ENCODE data around the gene NBEAL1. TPM values are rescaled to one million over a fixed set of nuclear protein-coding genes. Genes with fewer than 3 reads are reported as not detected.

NBEAL1 gene
- polyA plus RNA-seq, 1 donor (not counting 4 experiments of a cell fraction or from before 2014, with no cell fraction given), result 14.7 TPM

- TF ChIP-seq CTCF (optimal IDR thresholded peaks at IDR 0.05 in 1 of 3, IDR thresholded peaks at IDR 0.05 in 1 of 3, conservative IDR thresholded peaks at IDR 0.05 in 1 of 3; ENCODE audit: extremely low read depth in 1 of 3, insufficient read depth in 2 of 3, low read length in 3 of 3), result no peak
- no peak for TF ChIP-seq EZH2 (IDR thresholded peaks at IDR 0.05; ENCODE audit: low read length)
- DNase-seq (ENCODE audit: low read depth, low spot score), result no peak
- no peaks in the 10 kb centered on the region for H3K27me3 ChIP-seq (ENCODE audit: control insufficient read depth, extremely low read depth, insufficient read depth, low read length)
- H3K27ac ChIP-seq (ENCODE audit: control insufficient read depth, insufficient read depth, low read length), result no peak overlapping the region
- dilution Hi-C loops (cut with MboI; ENCODE audit: extremely low pct_ligation_motif_present, low sequenced_read_pairs), result no loop called here
- H3K79me2 ChIP-seq (ENCODE audit: control insufficient read depth, insufficient read depth, low read length), result peaks cover 13% of the 10 kb centered on the region
- H3K9me1 ChIP-seq (ENCODE audit: control insufficient read depth, extremely low read depth, insufficient read depth, low read length), result no peaks in the 10 kb centered on the region
- no peak for FAIRE-seq
- H3K4me1 ChIP-seq (ENCODE audit: control insufficient read depth, extremely low read depth, insufficient read depth, low read length), result peaks cover 11% of the 10 kb centered on the region
- H3K4me2 ChIP-seq (ENCODE audit: control insufficient read depth, extremely low read depth, insufficient read depth, low read depth, low read length), result no peak overlapping the region
- no peak overlapping the region for H2AFZ ChIP-seq (ENCODE audit: control insufficient read depth, low read length)
- H3K36me3 ChIP-seq (ENCODE audit: control insufficient read depth in 2 of 2, extremely low read depth in 1 of 2, insufficient read depth in 2 of 2, low read length in 2 of 2), result peaks cover 0 to 3% of the 10 kb centered on the region in 2 experiments
- H4K20me1 ChIP-seq (ENCODE audit: control insufficient read depth, extremely low read depth, insufficient read depth, low read length), result no peaks in the 10 kb centered on the region
- H3K9me3 ChIP-seq (ENCODE audit: control insufficient read depth, low read depth, low read length), result no peaks in the 10 kb centered on the region
- no peak overlapping the region for H3K9ac ChIP-seq (ENCODE audit: control insufficient read depth, extremely low read depth, insufficient read depth, low read length)
- no peak overlapping the region for H3K4me3 ChIP-seq (ENCODE audit: control insufficient read depth in 2 of 3, extremely low read depth in 1 of 3, insufficient read depth in 2 of 3, low read depth in 1 of 3, low read length in 3 of 3)
Measured at GRCh38 chr2:203242518-203242917, 227.8 kb downstream of the NBEAL1 start.

- no peaks in the 10 kb centered on the region for H4K20me1 ChIP-seq (ENCODE audit: control insufficient read depth, extremely low read depth, insufficient read depth, low read length)
- no peaks in the 10 kb centered on the region for H3K4me1 ChIP-seq (ENCODE audit: control insufficient read depth, extremely low read depth, insufficient read depth, low read length)
- H3K36me3 ChIP-seq (ENCODE audit: control insufficient read depth in 2 of 2, extremely low read depth in 1 of 2, insufficient read depth in 2 of 2, low read length in 2 of 2), result peaks cover 0 to 1% of the 10 kb centered on the region in 2 experiments
- TF ChIP-seq CTCF (optimal IDR thresholded peaks at IDR 0.05 in 1 of 3, IDR thresholded peaks at IDR 0.05 in 1 of 3, conservative IDR thresholded peaks at IDR 0.05 in 1 of 3; ENCODE audit: extremely low read depth in 1 of 3, insufficient read depth in 2 of 3, low read length in 3 of 3), result no peak
- TF ChIP-seq EZH2 (IDR thresholded peaks at IDR 0.05; ENCODE audit: low read length), result no peak
- H3K9me1 ChIP-seq (ENCODE audit: control insufficient read depth, extremely low read depth, insufficient read depth, low read length), result no peaks in the 10 kb centered on the region
- DNase-seq (ENCODE audit: low read depth, low spot score) (no peak), FAIRE-seq (no peak)
- H3K4me3 ChIP-seq (ENCODE audit: control insufficient read depth in 2 of 3, extremely low read depth in 1 of 3, insufficient read depth in 2 of 3, low read depth in 1 of 3, low read length in 3 of 3), result no peak overlapping the region
- H3K9me3 ChIP-seq (ENCODE audit: control insufficient read depth, low read depth, low read length), result no peaks in the 10 kb centered on the region
- H3K27me3 ChIP-seq (ENCODE audit: control insufficient read depth, extremely low read depth, insufficient read depth, low read length), result no peaks in the 10 kb centered on the region
- H3K9ac ChIP-seq (ENCODE audit: control insufficient read depth, extremely low read depth, insufficient read depth, low read length), result no peak overlapping the region
- H3K4me2 ChIP-seq (ENCODE audit: control insufficient read depth, extremely low read depth, insufficient read depth, low read depth, low read length), result no peak overlapping the region
- H3K79me2 ChIP-seq (ENCODE audit: control insufficient read depth, insufficient read depth, low read length), result no peaks in the 10 kb centered on the region
- H3K27ac ChIP-seq (ENCODE audit: control insufficient read depth, insufficient read depth, low read length), result no peak overlapping the region
- no peak overlapping the region for H2AFZ ChIP-seq (ENCODE audit: control insufficient read depth, low read length)
- dilution Hi-C loops (cut with MboI; ENCODE audit: extremely low pct_ligation_motif_present, low sequenced_read_pairs), result no loop called here
Measured at GRCh38 chr2:203246646-203247045, 232.0 kb downstream of the NBEAL1 start.
